ENCODE data around the gene ELL. TPM values are rescaled to one million over a fixed set of nuclear protein-coding genes. Genes with fewer than 3 reads are reported as not detected.

The ELL gene
- polyA plus RNA-seq (2013, experiment 1 of 2): 5.2 TPM
- 5.2 TPM for polyA plus RNA-seq (2013, experiment 2 of 2)

- H3K9ac ChIP-seq (ENCODE audit: low read depth, low read length, poor library complexity): peak within 1 kb of the TSS; percentile 91
- no peak within 1 kb of the TSS for H2BK15ac ChIP-seq (ENCODE audit: low read length)
- peak within 1 kb of the TSS; percentile 63 for H2AK5ac ChIP-seq (ENCODE audit: low read depth, low read length)
- H3K4me3 ChIP-seq (ENCODE audit: low read length in 2 of 2): peak within 1 kb of the TSS; percentile 96 to 100
- H3K36me3 ChIP-seq (replicated peaks in 1 of 2; ENCODE audit: control insufficient read depth in 2 of 2, insufficient read depth in 2 of 2, low read length in 2 of 2): peaks cover 0 to 1% of the 10 kb centered on the region in 2 donors
- no peaks in the 10 kb centered on the region for H3K9me3 ChIP-seq (replicated peaks in 1 of 2; ENCODE audit: control insufficient read depth in 2 of 2, insufficient read depth in 1 of 2, low read depth in 1 of 2, low read length in 2 of 2)
- peak within 1 kb of the TSS; percentile 39 for H2BK5ac ChIP-seq (ENCODE audit: low read length)
- peaks cover 6% of the 10 kb centered on the region for H3K79me1 ChIP-seq (ENCODE audit: low read depth, low read length)
- peak within 1 kb of the TSS; percentile 72 for H2BK120ac ChIP-seq (ENCODE audit: low read depth, low read length)
- H4K91ac ChIP-seq (ENCODE audit: low read depth, low read length, poor library complexity): no peak within 1 kb of the TSS
- H3K18ac ChIP-seq (ENCODE audit: low read length): peak within 1 kb of the TSS; percentile 65
- peaks cover 6 to 7% of the 10 kb centered on the region in 2 donors for H3K4me1 ChIP-seq (ENCODE audit: control insufficient read depth in 2 of 2, insufficient read depth in 1 of 2, low read depth in 1 of 2, low read length in 2 of 2)
- peak within 1 kb of the TSS; percentile 99 for H4K8ac ChIP-seq (ENCODE audit: low read depth, low read length)
- H3K4me2 ChIP-seq (ENCODE audit: insufficient read depth, low read length, poor library complexity, severe bottlenecking): peak within 1 kb of the TSS; percentile 98
- H3K23ac ChIP-seq (ENCODE audit: low read depth, low read length, poor library complexity): peak within 1 kb of the TSS; percentile 29
- peak within 1 kb of the TSS; percentile 84 for H2BK12ac ChIP-seq (ENCODE audit: low read length)
- no peaks in the 10 kb centered on the region for H3K27me3 ChIP-seq (ENCODE audit: control insufficient read depth in 3 of 3, insufficient read depth in 3 of 3, low read depth in 1 of 3, low read length in 3 of 3)
- H3K27ac ChIP-seq (replicated peaks; ENCODE audit: low read length): no peak within 1 kb of the TSS
- H3K14ac ChIP-seq (ENCODE audit: low read length): peak within 1 kb of the TSS; percentile 89
- no CpG with 5 or more reads among the region's 52 CpGs for WGBS, 2 donors (ENCODE audit: extremely low coverage in 2 of 2, insufficient read length in 2 of 2, insufficient replicate concordance in 1 of 2)
- no peak within 1 kb of the TSS for H3K4ac ChIP-seq (ENCODE audit: low read length)
- H2AFZ ChIP-seq (ENCODE audit: low read length): peak within 1 kb of the TSS; percentile 98
- no peak for DNase-seq (ENCODE audit: low spot score)
Observed at GRCh38 chr19:18521692-18522123, at the start of gene ELL. Gene ELL, minus strand, starts transcription at chr19:18522070. Its CDS starts 15 bp downstream, at chr19:18522055.

- no peak overlapping the region for H3K4me2 ChIP-seq (ENCODE audit: insufficient read depth, low read length, poor library complexity, severe bottlenecking)
- no peak overlapping the region for H3K14ac ChIP-seq (ENCODE audit: low read length)
- no peak overlapping the region for H2BK120ac ChIP-seq (ENCODE audit: low read depth, low read length)
- WGBS, 2 donors (ENCODE audit: extremely low coverage in 2 of 2, insufficient read length in 2 of 2, insufficient replicate concordance in 1 of 2): no CpG with 5 or more reads among the region's 15 CpGs
- peaks cover 42 to 71% of the 10 kb centered on the region in 2 donors for H3K36me3 ChIP-seq (replicated peaks in 1 of 2; ENCODE audit: control insufficient read depth in 2 of 2, insufficient read depth in 2 of 2, low read length in 2 of 2)
- H2BK15ac ChIP-seq (ENCODE audit: low read length): no peak overlapping the region
- H3K18ac ChIP-seq (ENCODE audit: low read length): no peak overlapping the region
- peaks cover 0 to 3% of the 10 kb centered on the region in 2 donors for H3K9me3 ChIP-seq (replicated peaks in 1 of 2; ENCODE audit: control insufficient read depth in 2 of 2, insufficient read depth in 1 of 2, low read depth in 1 of 2, low read length in 2 of 2)
- no peak overlapping the region for H3K4ac ChIP-seq (ENCODE audit: low read length)
- H2BK12ac ChIP-seq (ENCODE audit: low read length): no peak overlapping the region
- peaks cover 10 to 13% of the 10 kb centered on the region in 2 donors for H3K4me1 ChIP-seq (ENCODE audit: control insufficient read depth in 2 of 2, insufficient read depth in 1 of 2, low read depth in 1 of 2, low read length in 2 of 2)
- peak overlapping the region; percentile 39 for H2BK5ac ChIP-seq (ENCODE audit: low read length)
- no peak overlapping the region for H2AFZ ChIP-seq (ENCODE audit: low read length)
- no peak overlapping the region for H3K27ac ChIP-seq (replicated peaks; ENCODE audit: low read length)
- H3K27me3 ChIP-seq (ENCODE audit: control insufficient read depth in 3 of 3, insufficient read depth in 3 of 3, low read depth in 1 of 3, low read length in 3 of 3): no peaks in the 10 kb centered on the region
- peak overlapping the region; percentile 44 for H3K9ac ChIP-seq (ENCODE audit: low read depth, low read length, poor library complexity)
- peaks cover 11% of the 10 kb centered on the region for H3K79me1 ChIP-seq (ENCODE audit: low read depth, low read length)
- DNase-seq (ENCODE audit: low spot score): no peak
- H3K23ac ChIP-seq (ENCODE audit: low read depth, low read length, poor library complexity): peak overlapping the region; percentile 89
- H4K8ac ChIP-seq (ENCODE audit: low read depth, low read length): no peak overlapping the region
- no peak overlapping the region for H4K91ac ChIP-seq (ENCODE audit: low read depth, low read length, poor library complexity)
- no peak overlapping the region for H2AK5ac ChIP-seq (ENCODE audit: low read depth, low read length)
- H3K4me3 ChIP-seq (ENCODE audit: low read length in 2 of 2): no peak overlapping the region
Observed at GRCh38 chr19:18568367-18568766, 46.5 kb upstream of the ELL start.

- H3K9ac ChIP-seq (ENCODE audit: low read depth, low read length, poor library complexity): peak overlapping the region; percentile 44
- peak overlapping the region; percentile 55 for H3K23ac ChIP-seq (ENCODE audit: low read depth, low read length, poor library complexity)
- no peaks in the 10 kb centered on the region for H3K27me3 ChIP-seq (ENCODE audit: control insufficient read depth in 3 of 3, insufficient read depth in 3 of 3, low read depth in 1 of 3, low read length in 3 of 3)
- no peak overlapping the region for H3K27ac ChIP-seq (replicated peaks; ENCODE audit: low read length)
- H2AK5ac ChIP-seq (ENCODE audit: low read depth, low read length): no peak overlapping the region
- no peak overlapping the region for H3K4me3 ChIP-seq (ENCODE audit: low read length in 2 of 2)
- no peak overlapping the region for H2BK12ac ChIP-seq (ENCODE audit: low read length)
- H3K4ac ChIP-seq (ENCODE audit: low read length): no peak overlapping the region
- H4K8ac ChIP-seq (ENCODE audit: low read depth, low read length): no peak overlapping the region
- no peak overlapping the region for H3K4me2 ChIP-seq (ENCODE audit: insufficient read depth, low read length, poor library complexity, severe bottlenecking)
- no peak overlapping the region for H3K14ac ChIP-seq (ENCODE audit: low read length)
- H2BK15ac ChIP-seq (ENCODE audit: low read length): no peak overlapping the region
- no peak for DNase-seq (ENCODE audit: low spot score)
- H3K9me3 ChIP-seq (replicated peaks in 1 of 2; ENCODE audit: control insufficient read depth in 2 of 2, insufficient read depth in 1 of 2, low read depth in 1 of 2, low read length in 2 of 2): peaks cover 0 to 3% of the 10 kb centered on the region in 2 donors
- peaks cover 0 to 3% of the 10 kb centered on the region in 2 donors for H3K4me1 ChIP-seq (ENCODE audit: control insufficient read depth in 2 of 2, insufficient read depth in 1 of 2, low read depth in 1 of 2, low read length in 2 of 2)
- no peak overlapping the region for H2AFZ ChIP-seq (ENCODE audit: low read length)
- WGBS, 2 donors (ENCODE audit: extremely low coverage in 2 of 2, insufficient read length in 2 of 2, insufficient replicate concordance in 1 of 2): no CpG with 5 or more reads among the region's 8 CpGs
- H2BK120ac ChIP-seq (ENCODE audit: low read depth, low read length): no peak overlapping the region
- peaks cover 3% of the 10 kb centered on the region for H3K79me1 ChIP-seq (ENCODE audit: low read depth, low read length)
- H3K18ac ChIP-seq (ENCODE audit: low read length): no peak overlapping the region
- H2BK5ac ChIP-seq (ENCODE audit: low read length): no peak overlapping the region
- H3K36me3 ChIP-seq (replicated peaks in 1 of 2; ENCODE audit: control insufficient read depth in 2 of 2, insufficient read depth in 2 of 2, low read length in 2 of 2): peaks cover 36 to 77% of the 10 kb centered on the region in 2 donors
- no peak overlapping the region for H4K91ac ChIP-seq (ENCODE audit: low read depth, low read length, poor library complexity)
Observed at GRCh38 chr19:18566953-18567352, 45.1 kb upstream of the ELL start.

- Histone ChIP-seq H3K9ac (ENCODE audit: low read depth, low read length, poor library complexity) (no peak overlapping the region), H4K91ac (ENCODE audit: low read depth, low read length, poor library complexity) (no peak overlapping the region), H3K9me3 (replicated peaks in 1 of 2; ENCODE audit: control insufficient read depth in 2 of 2, insufficient read depth in 1 of 2, low read depth in 1 of 2, low read length in 2 of 2) (peaks cover 0 to 3% of the 10 kb centered on the region in 2 donors), H2BK120ac (ENCODE audit: low read depth, low read length) (no peak overlapping the region), H3K14ac (ENCODE audit: low read length) (no peak overlapping the region), H3K4me3 (ENCODE audit: low read length in 2 of 2) (no peak overlapping the region), H2BK12ac (ENCODE audit: low read length) (no peak overlapping the region), H3K27me3 (ENCODE audit: control insufficient read depth in 3 of 3, insufficient read depth in 3 of 3, low read depth in 1 of 3, low read length in 3 of 3) (no peaks in the 10 kb centered on the region), H2BK5ac (ENCODE audit: low read length) (no peak overlapping the region), H3K4me1 (ENCODE audit: control insufficient read depth in 2 of 2, insufficient read depth in 1 of 2, low read depth in 1 of 2, low read length in 2 of 2) (no peaks in the 10 kb centered on the region), H2AFZ (ENCODE audit: low read length) (no peak overlapping the region), H2BK15ac (ENCODE audit: low read length) (no peak overlapping the region), H4K8ac (ENCODE audit: low read depth, low read length) (no peak overlapping the region), H2AK5ac (ENCODE audit: low read depth, low read length) (no peak overlapping the region), H3K4ac (ENCODE audit: low read length) (no peak overlapping the region), H3K18ac (ENCODE audit: low read length) (no peak overlapping the region), H3K23ac (ENCODE audit: low read depth, low read length, poor library complexity) (no peak overlapping the region), H3K27ac (replicated peaks; ENCODE audit: low read length) (no peak overlapping the region), H3K36me3 (replicated peaks in 1 of 2; ENCODE audit: control insufficient read depth in 2 of 2, insufficient read depth in 2 of 2, low read length in 2 of 2) (peaks cover 15 to 61% of the 10 kb centered on the region in 2 donors), H3K4me2 (ENCODE audit: insufficient read depth, low read length, poor library complexity, severe bottlenecking) (no peak overlapping the region), H3K79me1 (ENCODE audit: low read depth, low read length) (peaks cover 5% of the 10 kb centered on the region)
- no CpG with 5 or more reads among the region's 14 CpGs for WGBS, 2 donors (ENCODE audit: extremely low coverage in 2 of 2, insufficient read length in 2 of 2, insufficient replicate concordance in 1 of 2)
- DNase-seq (ENCODE audit: low spot score): no peak
Observed at GRCh38 chr19:18562086-18562485, 40.2 kb upstream of the ELL start.
